H1 (cell line): ENCODE measurements around the gene SEL1L3.

Experiments
- EGR1 ChIP-seq: IDR thresholded peaks from 2 replicates; pipeline ENCODE4 v1.6.1; 2011; ENCODE audit warnings: low read depth, low read length, borderline replicate concordance
- EZH2 ChIP-seq: fragments of 200-600 bp; sonication (generic); IDR thresholded peaks from 2 replicates; pipeline ENCODE4 v1.7.1; 2012; ENCODE audit warnings: low read depth, mild to moderate bottlenecking, moderate library complexity, low read length, inconsistent platforms; ENCODE audit not compliant: severe bottlenecking
- HDAC6 ChIP-seq: IDR thresholded peaks from one replicate; pipeline ENCODE4 v1.7.1; 2012; ENCODE audit warnings: low read depth, mild to moderate bottlenecking, inconsistent platforms, low read length, moderate library complexity
- JUND ChIP-seq: IDR thresholded peaks from 2 replicates; pipeline ENCODE4 v1.6.1; 2011; ENCODE audit warnings: mild to moderate bottlenecking, improper control_type of control experiment, low read length
- KDM4A ChIP-seq: IDR thresholded peaks from one replicate; pipeline ENCODE4 v1.7.1; 2012; ENCODE audit warnings: low read depth, mild to moderate bottlenecking, moderate library complexity, low read length, inconsistent platforms; ENCODE audit not compliant: severe bottlenecking
- MAFK ChIP-seq: IDR thresholded peaks from 2 replicates; pipeline ENCODE4 v1.6.1; 2012; ENCODE audit warnings: low read depth, mild to moderate bottlenecking, improper control_type of control experiment, low read length
- YY1 ChIP-seq: IDR thresholded peaks from 2 replicates; pipeline ENCODE4 v1.6.1; 2011; ENCODE audit warnings: low read depth, mild to moderate bottlenecking, low read length
- TF ChIP-seq, protein P1 (sequence below): IDR thresholded peaks from 2 replicates; pipeline ENCODE4 v1.6.1; 2011; ENCODE audit warnings: low read length, improper control_type of control experiment
- TF ChIP-seq, protein P2 (sequence below), 3 experiments: IDR thresholded peaks; 1 replicate in 2 of 3; 2 replicates in 1 of 3; pipeline versions ENCODE4 v1.5.1 to v1.6.1; 2011; ENCODE audit warnings: low read length in 3 of 3, mild to moderate bottlenecking in 3 of 3, inconsistent platforms in 2 of 3, low read depth in 1 of 3, moderate library complexity in 1 of 3; ENCODE audit not compliant: insufficient read depth in 1 of 3; ENCODE audit errors: control extremely low read depth in 1 of 3

DNA sequence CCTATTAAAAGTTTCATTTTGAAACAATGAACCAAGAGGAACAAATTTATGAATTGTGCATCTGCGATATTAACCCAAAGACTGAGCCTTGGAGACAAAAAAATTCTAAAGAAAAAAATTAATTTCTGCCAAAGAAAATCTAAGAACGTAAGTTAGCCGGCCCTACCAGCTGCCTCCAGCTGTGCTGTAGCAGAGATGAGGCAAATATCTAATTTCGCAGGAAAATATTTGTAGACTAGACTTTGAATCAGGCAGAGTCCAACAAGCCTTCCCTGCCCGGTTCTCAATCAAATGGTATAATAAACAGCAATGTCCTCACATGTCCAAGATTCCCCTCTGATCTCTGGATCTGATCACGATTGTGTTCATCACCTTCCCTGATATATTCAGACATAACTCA, 30.0 kb upstream of the SEL1L3 start:
- no peak for TF ChIP-seq JUND
- TF ChIP-seq MAFK: no peak
- TF ChIP-seq, protein P1, sequence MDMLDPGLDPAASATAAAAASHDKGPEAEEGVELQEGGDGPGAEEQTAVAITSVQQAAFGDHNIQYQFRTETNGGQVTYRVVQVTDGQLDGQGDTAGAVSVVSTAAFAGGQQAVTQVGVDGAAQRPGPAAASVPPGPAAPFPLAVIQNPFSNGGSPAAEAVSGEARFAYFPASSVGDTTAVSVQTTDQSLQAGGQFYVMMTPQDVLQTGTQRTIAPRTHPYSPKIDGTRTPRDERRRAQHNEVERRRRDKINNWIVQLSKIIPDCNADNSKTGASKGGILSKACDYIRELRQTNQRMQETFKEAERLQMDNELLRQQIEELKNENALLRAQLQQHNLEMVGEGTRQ: no peak
- TF ChIP-seq KDM4A: no peak
- no peak for TF ChIP-seq YY1
- TF ChIP-seq EZH2: no peak
- no peak for TF ChIP-seq EGR1
- TF ChIP-seq, protein P2, sequence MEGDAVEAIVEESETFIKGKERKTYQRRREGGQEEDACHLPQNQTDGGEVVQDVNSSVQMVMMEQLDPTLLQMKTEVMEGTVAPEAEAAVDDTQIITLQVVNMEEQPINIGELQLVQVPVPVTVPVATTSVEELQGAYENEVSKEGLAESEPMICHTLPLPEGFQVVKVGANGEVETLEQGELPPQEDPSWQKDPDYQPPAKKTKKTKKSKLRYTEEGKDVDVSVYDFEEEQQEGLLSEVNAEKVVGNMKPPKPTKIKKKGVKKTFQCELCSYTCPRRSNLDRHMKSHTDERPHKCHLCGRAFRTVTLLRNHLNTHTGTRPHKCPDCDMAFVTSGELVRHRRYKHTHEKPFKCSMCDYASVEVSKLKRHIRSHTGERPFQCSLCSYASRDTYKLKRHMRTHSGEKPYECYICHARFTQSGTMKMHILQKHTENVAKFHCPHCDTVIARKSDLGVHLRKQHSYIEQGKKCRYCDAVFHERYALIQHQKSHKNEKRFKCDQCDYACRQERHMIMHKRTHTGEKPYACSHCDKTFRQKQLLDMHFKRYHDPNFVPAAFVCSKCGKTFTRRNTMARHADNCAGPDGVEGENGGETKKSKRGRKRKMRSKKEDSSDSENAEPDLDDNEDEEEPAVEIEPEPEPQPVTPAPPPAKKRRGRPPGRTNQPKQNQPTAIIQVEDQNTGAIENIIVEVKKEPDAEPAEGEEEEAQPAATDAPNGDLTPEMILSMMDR (IDR thresholded peaks at IDR 0.05; ENCODE audit: control extremely low read depth in 1 of 3, insufficient read depth in 1 of 3, low read depth in 1 of 3, low read length in 3 of 3): no peak
- no peak for TF ChIP-seq HDAC6
